HepG2 (cell line): ENCODE results near the gene PCLO. TPM values are rescaled to one million over a fixed set of nuclear protein-coding genes. Genes with fewer than 3 reads are reported as not detected.

Source experiments
- CSRNP1 ChIP-seq: sonication (generic); formaldehyde crosslinking; IDR thresholded peaks from 2 replicates; pipeline ENCODE4 v1.8.1; 2023; ENCODE audit warnings: mild to moderate bottlenecking, missing genetic modification reagents
- FUBP1 ChIP-seq: sonication (generic); formaldehyde crosslinking; IDR thresholded peaks from 2 replicates; pipeline ENCODE4 v1.5.1; 2020; ENCODE audit warnings: missing genetic modification reagents, mild to moderate bottlenecking, borderline replicate concordance
- KAT8 ChIP-seq: IDR thresholded peaks from 2 replicates; pipeline ENCODE4 v1.6.1; 2016; ENCODE audit warnings: missing genetic modification reagents, missing compliant biosample characterization
- KDM5B ChIP-seq: sonication (generic); formaldehyde crosslinking; IDR thresholded peaks from 2 replicates; pipeline ENCODE4 v1.4.0; 2020; ENCODE audit warnings: missing genetic modification reagents, mild to moderate bottlenecking, borderline replicate concordance
- MTA1 ChIP-seq: sonication (generic); formaldehyde crosslinking; IDR thresholded peaks from 2 replicates; pipeline ENCODE4 v1.4.0; 2020; ENCODE audit warnings: missing genetic modification reagents, mild to moderate bottlenecking, borderline replicate concordance
- PBX3 ChIP-seq: sonication (generic); formaldehyde crosslinking; IDR thresholded peaks from 2 replicates; pipeline ENCODE4 v1.8.1; 2023; ENCODE audit warnings: missing genetic modification reagents, inconsistent platforms, borderline replicate concordance
- SALL2 ChIP-seq: sonication (generic); formaldehyde crosslinking; IDR thresholded peaks from 2 replicates; pipeline ENCODE4 v1.8.1; 2023; ENCODE audit warnings: mild to moderate bottlenecking, missing genetic modification reagents, inconsistent platforms
- SIN3A ChIP-seq: IDR thresholded peaks from 2 replicates; pipeline ENCODE4 v1.6.1; 2011; ENCODE audit warnings: low read depth, mild to moderate bottlenecking, control low read depth, low read length, borderline replicate concordance
- XRCC5 ChIP-seq: fragments of 200-400 bp; formaldehyde crosslinking; optimal IDR thresholded peaks from 2 replicates; pipeline ENCODE3; 2017; ENCODE audit warnings: mild to moderate bottlenecking, low read length
- ZMAT3 ChIP-seq: sonication (generic); formaldehyde crosslinking; conservative IDR thresholded peaks from 2 replicates; pipeline ENCODE4 v1.7.0; 2021; ENCODE audit warnings: missing genetic modification reagents
- ZNF143 ChIP-seq: sonication (generic); formaldehyde crosslinking; IDR thresholded peaks from 2 replicates; pipeline ENCODE4 v1.4.0; 2020; ENCODE audit warnings: missing genetic modification reagents
- ZNF274 ChIP-seq: sonication (generic); formaldehyde crosslinking; IDR thresholded peaks from 2 replicates; pipeline ENCODE4 v1.5.1; 2020; ENCODE audit warnings: mild to moderate bottlenecking, missing genetic modification reagents
- ZNF556 ChIP-seq: sonication (generic); formaldehyde crosslinking; IDR thresholded peaks from 2 replicates; pipeline ENCODE4 v1.4.0; 2020; ENCODE audit warnings: mild to moderate bottlenecking, missing genetic modification reagents, borderline replicate concordance
- ZNF724P ChIP-seq: sonication (generic); formaldehyde crosslinking; IDR thresholded peaks from 2 replicates; pipeline ENCODE4 v1.8.0; 2022; ENCODE audit warnings: missing genetic modification reagents, borderline replicate concordance
- polyA plus RNA-seq, 8 experiments: library from polyadenylated mRNA; depleted of rRNA in 3 of 8; stranded (reverse) in 7 of 8; unstranded in 1 of 8; fragments of >200 nt; fragmentation: Illumina TruSeq in 4 of 8; extraction: Trizol in 4 of 8; gene quantifications; 2 replicates each; pipeline versions ENCODE4 v1.2.1 to v1.2.3, GENCODE V29; 2011 to 2016; ENCODE audit warnings: low read depth in 4 of 8, missing spikeins in 1 of 8, mixed read lengths in 1 of 8; ENCODE audit not compliant: insufficient read depth in 1 of 8
- total RNA-seq, 5 experiments: library from RNA; depleted of rRNA; stranded (reverse); fragments of >200 nt; fragmentation: Illumina TruSeq; extraction: Trizol; gene quantifications; 2 replicates each; pipeline ENCODE4 v1.2.3, GENCODE V29; 2016; ENCODE audit warnings: low read depth in 1 of 5
- TF ChIP-seq, protein P1 (sequence below): sonication (generic); formaldehyde crosslinking; IDR thresholded peaks from 2 replicates; pipeline ENCODE4 v1.9.0; 2022; ENCODE audit warnings: low read depth, missing genetic modification reagents
- TF ChIP-seq, protein P2 (sequence below): sonication (generic); formaldehyde crosslinking; conservative IDR thresholded peaks from 2 replicates; pipeline ENCODE4 v1.8.1; 2023; ENCODE audit warnings: missing genetic modification reagents
- TF ChIP-seq, protein P3 (sequence below): sonication (generic); formaldehyde crosslinking; IDR thresholded peaks from 2 replicates; pipeline ENCODE4 v1.5.0; 2020; ENCODE audit warnings: missing genetic modification reagents

The PCLO gene
- total and polyA plus RNA-seq, 2 of the 13 experiments (the other 11 are each of a cell fraction or from before 2014, with no cell fraction given): 0.07 to 0.29 TPM

DNA sequence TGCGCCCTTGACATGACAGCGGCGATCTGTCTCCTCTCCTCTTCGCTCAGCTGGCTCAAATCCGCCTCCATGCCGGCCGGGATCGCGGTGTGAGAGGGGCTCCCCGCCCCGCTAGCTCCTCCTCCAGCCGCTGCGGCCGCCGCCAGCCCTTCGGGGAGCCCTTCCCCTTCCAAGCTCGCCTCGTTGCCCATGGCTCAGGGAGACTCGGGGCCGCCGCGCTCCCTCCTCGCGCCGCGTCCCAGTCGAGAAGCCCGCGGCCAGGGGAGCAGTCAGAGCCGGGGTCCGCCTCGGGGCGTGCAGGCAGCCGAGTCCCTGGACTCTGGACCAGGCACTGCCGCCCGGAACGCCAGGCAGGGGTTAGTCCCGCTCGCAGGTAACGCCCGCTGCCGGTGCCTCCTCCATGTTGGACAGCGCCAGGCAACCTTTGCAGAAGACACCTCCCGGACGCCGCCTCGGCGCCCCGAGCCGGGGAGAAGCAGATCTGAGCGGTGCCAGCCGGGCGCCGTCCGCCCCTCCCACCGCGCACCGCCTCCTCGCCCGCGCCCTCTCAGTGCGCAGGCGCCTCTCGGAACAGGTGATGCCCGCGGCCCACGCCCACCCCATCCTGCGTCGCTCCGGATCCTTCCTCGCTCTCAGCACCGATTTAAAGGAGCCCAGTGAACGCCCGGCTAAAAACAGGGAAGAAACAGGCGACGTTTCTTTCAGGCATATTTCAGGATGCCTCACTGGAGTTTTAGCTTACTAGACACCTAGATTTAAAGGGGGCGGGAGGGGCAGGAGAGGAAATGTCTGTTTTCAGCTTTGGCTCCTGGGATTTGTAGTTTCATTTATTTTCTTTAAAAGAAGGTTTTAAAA lies at the start of gene PCLO (continued):
- no peak for TF ChIP-seq PBX3 (CRISPR knock-in tag)
- peak; percentile 79 for TF ChIP-seq ZNF274 (CRISPR knock-in tag)
- no peak for TF ChIP-seq SALL2 (CRISPR knock-in tag)
- peak; percentile 73; the same call in 1 of the 2 replicates for TF ChIP-seq KDM5B (CRISPR knock-in tag)
- no peak for TF ChIP-seq ZNF724P (CRISPR knock-in tag)
- TF ChIP-seq, protein P1, sequence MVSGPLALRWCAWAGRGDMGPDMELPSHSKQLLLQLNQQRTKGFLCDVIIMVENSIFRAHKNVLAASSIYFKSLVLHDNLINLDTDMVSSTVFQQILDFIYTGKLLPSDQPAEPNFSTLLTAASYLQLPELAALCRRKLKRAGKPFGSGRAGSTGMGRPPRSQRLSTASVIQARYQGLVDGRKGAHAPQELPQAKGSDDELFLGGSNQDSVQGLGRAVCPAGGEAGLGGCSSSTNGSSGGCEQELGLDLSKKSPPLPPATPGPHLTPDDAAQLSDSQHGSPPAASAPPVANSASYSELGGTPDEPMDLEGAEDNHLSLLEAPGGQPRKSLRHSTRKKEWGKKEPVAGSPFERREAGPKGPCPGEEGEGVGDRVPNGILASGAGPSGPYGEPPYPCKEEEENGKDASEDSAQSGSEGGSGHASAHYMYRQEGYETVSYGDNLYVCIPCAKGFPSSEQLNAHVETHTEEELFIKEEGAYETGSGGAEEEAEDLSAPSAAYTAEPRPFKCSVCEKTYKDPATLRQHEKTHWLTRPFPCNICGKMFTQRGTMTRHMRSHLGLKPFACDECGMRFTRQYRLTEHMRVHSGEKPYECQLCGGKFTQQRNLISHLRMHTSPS (CRISPR knock-in tag): peak; percentile 62; the same call in 1 of the 2 replicates
- 0 out of 2 replicates have a peak, but pooled peaks have one; percentile 44 for TF ChIP-seq CSRNP1 (CRISPR knock-in tag)
- TF ChIP-seq ZMAT3 (CRISPR knock-in tag): 0 out of 2 replicates have a peak, but pooled peaks have one; percentile 47
- no peak for TF ChIP-seq FUBP1
- 0 out of 2 replicates have a peak, but pooled peaks have one; percentile 40 for TF ChIP-seq ZNF556 (CRISPR knock-in tag)
- TF ChIP-seq, protein P2, sequence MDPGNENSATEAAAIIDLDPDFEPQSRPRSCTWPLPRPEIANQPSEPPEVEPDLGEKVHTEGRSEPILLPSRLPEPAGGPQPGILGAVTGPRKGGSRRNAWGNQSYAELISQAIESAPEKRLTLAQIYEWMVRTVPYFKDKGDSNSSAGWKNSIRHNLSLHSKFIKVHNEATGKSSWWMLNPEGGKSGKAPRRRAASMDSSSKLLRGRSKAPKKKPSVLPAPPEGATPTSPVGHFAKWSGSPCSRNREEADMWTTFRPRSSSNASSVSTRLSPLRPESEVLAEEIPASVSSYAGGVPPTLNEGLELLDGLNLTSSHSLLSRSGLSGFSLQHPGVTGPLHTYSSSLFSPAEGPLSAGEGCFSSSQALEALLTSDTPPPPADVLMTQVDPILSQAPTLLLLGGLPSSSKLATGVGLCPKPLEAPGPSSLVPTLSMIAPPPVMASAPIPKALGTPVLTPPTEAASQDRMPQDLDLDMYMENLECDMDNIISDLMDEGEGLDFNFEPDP (CRISPR knock-in tag): 0 out of 2 replicates have a peak, but pooled peaks have one; percentile 76
- peak; percentile 14 for TF ChIP-seq XRCC5
- peak; percentile 48; the same call in 1 of the 2 replicates for TF ChIP-seq MTA1 (CRISPR knock-in tag)
- TF ChIP-seq, protein P3, sequence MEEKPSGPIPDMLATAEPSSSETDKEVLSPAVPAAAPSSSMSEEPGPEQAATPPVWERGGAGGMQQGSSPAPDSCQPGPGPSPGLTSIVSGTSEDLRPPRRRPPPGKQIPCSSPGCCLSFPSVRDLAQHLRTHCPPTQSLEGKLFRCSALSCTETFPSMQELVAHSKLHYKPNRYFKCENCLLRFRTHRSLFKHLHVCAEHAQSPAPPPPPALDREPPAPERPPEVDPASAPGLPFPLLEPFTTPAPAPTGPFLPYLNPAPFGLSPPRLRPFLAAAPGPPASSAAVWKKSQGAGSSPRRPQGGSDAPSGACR (CRISPR knock-in tag): 0 out of 2 replicates have a peak, but pooled peaks have one; percentile 48
- peak; percentile 34; the same call in 1 of the 2 replicates for TF ChIP-seq KAT8 (CRISPR knock-in tag)
- 0 out of 2 replicates have a peak, but pooled peaks have one; percentile 49 for TF ChIP-seq SIN3A
- TF ChIP-seq ZNF143 (CRISPR knock-in tag): peak; percentile 67; the same call in 1 of the 2 replicates
